ENCODE data around the gene IQCH.

The IQCH gene

GRCh38 chr15:67508407-67508806 lies 253.8 kb downstream of the IQCH start:
- DNase-seq, result no peak

- no peak for DNase-seq
These were observed 255.3 kb downstream of the IQCH start for GRCh38 chr15:67509918-67510317.

- no peak for DNase-seq
These were observed 256.1 kb downstream of the IQCH start for GRCh38 chr15:67510597-67511190.

GRCh38 chr15:67511606-67512005 lies 257.0 kb downstream of the IQCH start:
- no peak for DNase-seq

GRCh38 chr15:67512140-67512539 lies 257.6 kb downstream of the IQCH start:
- DNase-seq, result no peak

- DNase-seq, result no peak
These were observed 258.5 kb downstream of the IQCH start for GRCh38 chr15:67512933-67513714.

- DNase-seq, result no peak
These were observed 260.5 kb downstream of the IQCH start for GRCh38 chr15:67515090-67515489.

GRCh38 chr15:67515557-67515956 lies 261.0 kb downstream of the IQCH start:
- no peak for DNase-seq

GRCh38 chr15:67520321-67521028 lies 265.9 kb downstream of the IQCH start:
- DNase-seq, result no peak

- peak; percentile 87 for DNase-seq
These were observed 266.6 kb downstream of the IQCH start, which contains the start of gene C15orf61 for GRCh38 chr15:67521029-67521782. Gene C15orf61, plus strand, starts transcription at chr15:67521131. Its CDS starts 118 bp downstream, at chr15:67521249.

- no peak for DNase-seq
These were observed 267.4 kb downstream of the IQCH start for GRCh38 chr15:67521783-67522568.

GRCh38 chr15:67523330-67523729 lies 268.7 kb downstream of the IQCH start:
- DNase-seq, result no peak

GRCh38 chr15:67524235-67524634 lies 269.6 kb downstream of the IQCH start:
- DNase-seq, result no peak

- DNase-seq, result no peak
These were observed 273.9 kb downstream of the IQCH start for GRCh38 chr15:67528513-67528912.

GRCh38 chr15:67531379-67531914 lies 276.9 kb downstream of the IQCH start:
- DNase-seq, result no peak

GRCh38 chr15:67533873-67534272 lies 279.3 kb downstream of the IQCH start:
- DNase-seq, result no peak

- DNase-seq, result no peak
These were observed 279.8 kb downstream of the IQCH start for GRCh38 chr15:67534360-67534759.

- DNase-seq, result no peak
These were observed 283.2 kb downstream of the IQCH start for GRCh38 chr15:67537771-67538170.

GRCh38 chr15:67542420-67543347 lies 288.1 kb downstream of the IQCH start, which contains the start of gene MAP2K5:
Gene MAP2K5, plus strand, starts transcription at chr15:67542703. Its CDS starts 633 bp downstream, at chr15:67543336.
- DNase-seq, result peak; percentile 88

GRCh38 chr15:67543348-67543718 lies 288.7 kb downstream of the IQCH start:
- DNase-seq, result no peak

- no peak for DNase-seq
These were observed 289.9 kb downstream of the IQCH start for GRCh38 chr15:67544475-67544874.
